Esophagus (tissue), 2 donors: ENCODE measurements around the gene POM121C. TPM values are rescaled to one million over a fixed set of nuclear protein-coding genes. Genes with fewer than 3 reads are reported as not detected.
"Not testable (repeated sequence)": the region's sequence is repeated elsewhere in the genome, so short reads cannot be mapped to it uniquely, and the experiment has no call there.

Experiments used
- H3K27ac ChIP-seq, 2 donors: one replicate each; pipeline ENCODE4 v1.5.1; 2013; ENCODE audit warnings: low read depth in 2 of 2, mild to moderate bottlenecking in 2 of 2, inconsistent platforms in 1 of 2, low read length in 1 of 2, moderate library complexity in 1 of 2
- H3K27me3 ChIP-seq, 2 donors: one replicate each; pipeline ENCODE4 v1.6.1; 2013; ENCODE audit warnings: low read length in 2 of 2, control low read depth in 1 of 2, mild to moderate bottlenecking in 1 of 2; ENCODE audit not compliant: insufficient read depth in 2 of 2, control insufficient read depth in 1 of 2
- H3K36me3 ChIP-seq, 2 donors: one replicate each; pipeline ENCODE4 v1.6.1; 2013; ENCODE audit warnings: low read length in 1 of 2; ENCODE audit not compliant: control insufficient read depth in 2 of 2, insufficient read depth in 2 of 2
- H3K4me1 ChIP-seq, 2 donors: one replicate each; pipeline ENCODE4 v1.6.1; 2013; ENCODE audit warnings: low read length in 1 of 2; ENCODE audit not compliant: control insufficient read depth in 2 of 2, insufficient read depth in 2 of 2
- H3K4me3 ChIP-seq, 2 donors: one replicate each; pipeline ENCODE4 v1.5.1; 2013; ENCODE audit warnings: low read length in 2 of 2, mild to moderate bottlenecking in 2 of 2, low read depth in 1 of 2, moderate library complexity in 1 of 2
- H3K9me3 ChIP-seq, 2 donors: one replicate each; pipeline ENCODE4 v1.6.1; 2013; ENCODE audit warnings: mild to moderate bottlenecking in 2 of 2, low read depth in 1 of 2, low read length in 1 of 2, moderate library complexity in 1 of 2; ENCODE audit not compliant: control insufficient read depth in 2 of 2, insufficient read depth in 1 of 2
- WGBS, 2 donors: extraction: QIAGEN DNeasy Blood & Tissue Kit; methylation state at CpG; one replicate each; pipeline ENCODE4 v1.1.7; 2013; 5-methylcytosine and 5-hydroxymethylcytosine counted together
- polyA plus RNA-seq, 2 donors: library from polyadenylated mRNA; stranded (reverse); fragments of 200-250 nt; gene quantifications; one replicate each; pipeline ENCODE4 v1.2.3, GENCODE V29; 2013
- donor health status: healthy with polysubstance abuse.
- donor health status: Bipolar disorder and iron deficiency.

The POM121C gene
- polyA plus RNA-seq, 2 donors, result 9.9 to 12.5 TPM

DNA sequence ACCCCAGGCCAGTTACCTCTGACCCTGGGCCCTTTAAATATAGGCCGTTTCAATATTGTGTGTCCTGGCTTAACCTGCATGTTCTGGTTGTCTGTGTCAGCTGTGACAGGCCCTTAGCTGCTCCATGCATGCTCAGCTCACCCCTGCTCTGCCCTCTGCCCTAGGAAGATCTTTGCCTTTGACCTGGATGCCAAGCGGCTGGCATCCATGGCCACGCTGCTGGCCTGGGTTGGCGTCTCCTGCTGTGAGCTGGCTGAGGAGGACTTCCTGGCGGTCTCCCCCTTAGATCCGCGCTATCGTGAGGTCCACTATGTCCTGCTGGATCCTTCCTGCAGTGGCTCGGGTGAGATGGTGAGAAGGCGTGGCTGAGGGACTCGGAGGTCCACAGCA lies 70.7 kb downstream of the POM121C start:
- H3K27ac ChIP-seq, H3K36me3 ChIP-seq, H3K4me3 ChIP-seq, H3K4me1 ChIP-seq, H3K27me3 ChIP-seq, H3K9me3 ChIP-seq: not testable (repeated sequence)
- WGBS, 2 donors, result 74 to 84% methylated on average over 10 to 11 of the region's 11 CpGs

DNA sequence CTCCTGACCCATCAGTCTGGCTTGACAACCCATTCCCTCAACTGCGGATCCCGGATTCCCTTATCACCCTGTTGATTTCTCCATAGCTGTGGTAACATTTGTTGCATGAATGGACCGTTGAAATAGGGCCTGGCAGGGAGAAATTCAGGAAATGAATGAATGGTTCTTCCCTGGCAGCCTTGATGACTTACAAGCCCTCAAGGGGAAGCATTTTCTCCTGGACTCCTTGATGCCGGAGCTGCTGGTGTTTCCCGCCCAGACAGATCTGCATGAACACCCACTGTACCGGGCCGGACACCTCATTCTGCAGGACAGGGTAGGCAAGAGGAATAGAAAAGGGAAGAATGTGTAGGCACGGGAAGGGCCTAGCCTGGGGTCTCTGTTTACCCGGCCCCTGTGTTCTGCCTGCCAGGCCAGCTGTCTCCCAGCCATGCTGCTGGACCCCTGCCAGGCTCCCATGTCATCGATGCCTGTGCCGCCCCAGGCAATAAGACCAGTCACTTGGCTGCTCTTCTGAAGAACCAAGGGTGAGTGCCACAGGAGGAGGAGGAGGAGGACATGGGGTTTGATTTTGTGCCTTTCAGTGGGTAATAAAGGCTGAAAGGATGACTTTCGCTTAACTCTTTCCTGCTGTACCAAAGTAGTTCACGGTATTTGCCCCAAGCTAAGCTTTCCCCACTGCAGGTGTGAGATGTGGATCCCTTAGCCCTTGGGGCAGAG lies 71.2 kb downstream of the POM121C start:
- H3K27ac ChIP-seq, H3K9me3 ChIP-seq, H3K4me1 ChIP-seq, H3K36me3 ChIP-seq, H3K4me3 ChIP-seq, H3K27me3 ChIP-seq: not testable (repeated sequence)
- WGBS, 2 donors, result 57 to 66% methylated on average over 12 of the region's 13 CpGs

DNA sequence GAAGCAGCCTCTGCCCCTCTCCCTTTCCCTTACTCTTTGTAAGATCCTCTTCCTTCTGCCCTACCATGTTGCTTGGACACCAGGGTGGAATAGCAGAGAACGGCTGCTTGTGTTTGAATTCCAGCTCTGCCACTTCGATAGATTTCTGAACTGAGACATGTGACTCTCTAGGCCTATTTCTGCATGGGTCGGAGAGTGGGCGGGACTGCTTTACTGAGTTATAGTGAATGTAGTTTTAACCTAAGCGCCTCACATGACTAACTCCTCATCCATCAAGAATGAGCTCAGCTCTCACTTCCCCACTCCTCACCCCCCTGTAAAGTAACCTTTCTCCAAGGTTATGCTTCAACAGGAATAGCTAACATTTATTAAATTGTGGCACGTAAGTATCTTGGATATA lies 71.9 kb downstream of the POM121C start:
- WGBS, 2 donors, result 66 to 73% methylated on average over 5 of the region's 6 CpGs
- not testable (repeated sequence) for H3K9me3 ChIP-seq, H3K36me3 ChIP-seq

DNA sequence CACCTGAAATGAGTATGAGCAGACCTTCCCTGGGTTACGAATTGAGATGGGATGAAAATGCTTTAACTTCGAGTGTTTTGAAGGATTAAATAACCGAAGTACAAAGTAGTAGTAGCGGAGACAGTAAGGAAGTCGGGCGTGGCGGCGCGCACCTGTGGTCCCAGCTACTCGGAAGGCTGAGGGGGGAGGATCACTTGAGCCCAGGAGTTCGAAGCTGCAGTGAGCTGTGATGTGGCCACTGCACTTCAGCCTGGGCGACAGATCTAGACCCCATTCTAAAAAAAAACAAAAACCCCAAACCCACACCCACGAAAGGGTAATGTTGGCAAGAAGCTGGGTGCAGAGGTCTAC lies 75.3 kb downstream of the POM121C start:
- WGBS, 2 donors, result no CpG with 5 or more reads among the region's 13 CpGs
- H3K36me3 ChIP-seq, H3K27me3 ChIP-seq, H3K9me3 ChIP-seq, H3K4me1 ChIP-seq, H3K27ac ChIP-seq, H3K4me3 ChIP-seq: not testable (repeated sequence)

More for the DNA sequence above, 71.9 kb downstream of the POM121C start:
- H3K27ac ChIP-seq, H3K27me3 ChIP-seq, H3K4me3 ChIP-seq, H3K4me1 ChIP-seq: not testable (repeated sequence)

DNA sequence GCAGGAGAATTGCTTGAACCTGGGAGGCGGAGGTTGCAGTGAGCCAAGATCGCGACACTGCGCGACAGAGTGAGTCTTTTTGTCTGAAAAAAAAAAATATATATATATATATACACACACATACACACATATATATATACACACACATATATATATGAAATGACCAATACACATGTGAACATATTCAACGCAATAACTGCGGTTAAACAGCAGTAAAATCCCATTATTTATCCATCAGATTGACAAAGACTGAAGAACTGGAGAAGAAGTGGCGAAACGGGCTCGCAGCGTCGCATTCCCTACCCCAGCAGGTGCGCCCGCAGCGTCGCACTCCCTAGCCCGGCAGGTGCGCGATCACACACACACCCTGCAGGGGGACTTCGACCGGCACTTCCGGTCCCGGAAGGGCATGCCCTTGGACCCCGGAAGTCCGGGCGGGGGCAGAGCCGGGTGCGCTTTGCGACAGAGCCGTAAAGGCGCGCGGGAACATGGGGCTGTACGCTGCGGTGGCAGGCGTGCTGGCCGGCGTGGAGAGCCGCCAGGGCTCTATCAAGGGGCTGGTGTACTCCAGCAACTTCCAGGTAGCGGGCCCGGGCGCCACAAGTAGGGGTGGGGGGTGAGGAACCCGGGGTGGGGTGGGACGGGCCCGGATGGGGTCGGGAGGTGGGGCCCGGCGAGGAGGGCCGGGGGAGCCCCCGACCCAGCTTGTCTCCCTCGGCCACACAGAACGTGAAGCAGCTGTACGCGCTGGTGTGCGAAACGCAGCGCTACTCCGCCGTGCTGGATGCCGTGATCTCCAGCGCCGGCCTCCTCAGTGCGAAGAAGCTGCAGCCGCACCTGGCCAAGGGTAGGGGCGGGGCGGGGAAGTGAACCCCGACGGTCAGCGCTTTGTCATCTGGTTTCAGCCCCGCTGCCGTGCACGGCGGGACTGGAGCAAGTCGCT lies 75.9 kb downstream of the POM121C start:
- H3K36me3 ChIP-seq, H3K4me3 ChIP-seq, H3K27ac ChIP-seq, H3K9me3 ChIP-seq, H3K4me1 ChIP-seq, H3K27me3 ChIP-seq: not testable (repeated sequence)
- 4 to 6% methylated on average over 6 to 14 of the region's 74 CpGs for WGBS, 2 donors

DNA sequence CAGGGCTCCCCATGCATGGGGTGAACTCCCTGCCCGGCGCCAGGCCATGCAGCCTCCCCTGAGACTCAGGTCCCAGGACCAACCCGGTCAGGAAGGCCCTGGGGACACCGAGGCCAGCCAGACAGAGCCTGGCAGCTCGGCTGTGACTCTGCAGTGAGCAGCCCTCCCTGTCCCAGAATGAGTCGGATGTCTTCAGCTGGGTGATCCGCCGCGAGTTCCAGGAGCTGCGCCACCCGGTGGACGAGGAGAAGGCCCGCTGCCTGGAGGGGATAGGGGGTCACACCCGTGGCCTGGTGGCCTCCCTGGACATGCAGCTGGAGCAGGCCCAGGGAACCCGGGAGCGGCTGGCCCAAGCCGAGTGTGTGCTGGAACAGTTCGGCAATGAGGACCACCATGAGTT lies 81.4 kb downstream of the POM121C start:
- H3K27ac ChIP-seq, H3K4me1 ChIP-seq, H3K27me3 ChIP-seq, H3K9me3 ChIP-seq, H3K4me3 ChIP-seq, H3K36me3 ChIP-seq: not testable (repeated sequence)
- 84% methylated on average over 4 of the region's 18 CpGs; no CpG with 5 or more reads in 1 of the 2 donors for WGBS, 2 donors

DNA sequence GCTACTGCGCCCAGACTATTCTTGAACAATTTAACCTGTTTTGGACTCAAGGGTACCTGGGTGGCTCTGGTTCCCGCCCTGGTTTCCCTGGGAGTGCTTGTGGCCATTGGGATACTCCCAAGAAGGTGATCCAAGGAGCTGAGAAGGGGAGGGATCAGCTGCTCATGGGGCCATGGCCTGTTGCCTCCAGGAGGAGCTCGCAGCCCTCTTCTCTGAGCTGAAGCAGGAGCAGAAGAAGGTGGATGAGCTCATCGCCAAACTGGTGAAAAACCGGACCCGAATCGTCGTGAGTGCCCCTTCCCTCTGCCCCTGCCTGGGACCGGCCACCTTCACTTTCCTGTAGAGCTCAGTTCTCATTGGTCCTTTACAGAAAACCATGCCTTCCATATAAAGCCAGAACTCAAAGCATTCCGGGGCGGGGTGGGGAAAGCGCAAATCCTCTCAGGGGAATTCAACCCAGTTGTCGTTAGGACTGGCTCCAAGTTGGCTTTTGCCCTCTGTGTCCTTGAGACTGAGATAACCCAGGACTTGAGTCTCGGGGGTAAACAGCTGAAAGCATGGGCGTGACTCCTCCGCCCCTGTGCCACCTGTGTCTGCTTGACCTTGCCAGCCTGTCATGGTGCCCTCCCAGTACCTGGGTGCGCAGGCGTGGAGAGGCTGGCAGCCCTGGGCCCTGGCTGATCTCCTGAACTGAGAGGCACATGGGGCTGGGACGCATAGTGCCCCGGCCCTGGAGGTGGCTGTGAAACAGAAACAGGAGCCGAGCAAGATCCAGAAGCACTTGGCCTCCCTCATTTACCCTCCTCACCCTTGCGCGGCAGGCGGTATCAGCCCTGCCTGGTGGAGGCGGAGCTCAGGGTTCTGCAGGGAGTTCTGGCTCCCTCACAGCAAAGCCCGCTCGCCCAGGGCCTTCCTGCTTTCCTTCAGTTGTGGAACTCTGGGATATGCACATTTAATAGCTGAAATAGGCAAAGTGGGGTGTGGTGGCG lies 82.3 kb downstream of the POM121C start:
- not testable (repeated sequence) for H3K27me3 ChIP-seq, H3K27ac ChIP-seq, H3K4me1 ChIP-seq, H3K4me3 ChIP-seq, H3K9me3 ChIP-seq, H3K36me3 ChIP-seq
- no CpG with 5 or more reads among the region's 28 CpGs for WGBS, 2 donors

DNA sequence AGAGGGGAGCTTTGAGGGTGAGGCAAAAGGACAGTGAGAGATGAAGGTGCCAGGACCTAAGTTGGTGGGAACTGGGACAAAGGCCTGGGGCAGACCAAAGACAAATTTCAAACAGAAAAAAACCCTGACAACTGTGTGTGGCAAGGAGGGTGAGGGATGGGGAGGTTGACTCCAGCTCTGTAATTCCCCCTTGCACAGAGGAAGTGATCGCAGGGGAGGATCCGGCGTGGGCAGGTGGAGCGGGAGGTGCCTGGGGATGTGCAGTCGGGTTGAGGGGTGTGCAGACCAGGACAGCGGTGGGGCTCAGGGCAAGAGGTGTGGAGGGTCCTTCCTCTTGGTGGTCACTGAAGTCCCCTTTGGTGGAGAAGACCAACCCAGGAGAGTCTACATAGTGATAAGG lies 85.5 kb downstream of the POM121C start:
- not testable (repeated sequence) for H3K36me3 ChIP-seq, H3K4me3 ChIP-seq, H3K9me3 ChIP-seq, H3K4me1 ChIP-seq, H3K27ac ChIP-seq, H3K27me3 ChIP-seq
- WGBS, 2 donors, result no CpG with 5 or more reads among the region's 6 CpGs
